ENCODE results near the gene TOGARAM2. TPM values are rescaled to one million over a fixed set of nuclear protein-coding genes. Genes with fewer than 3 reads are reported as not detected.

Gene TOGARAM2
- total RNA-seq, 1 donor from 2014 or later, result 0.23 TPM

GRCh38 chr2:28995765-28996750, 15.0 kb downstream of the TOGARAM2 start:
- Mint-ChIP-seq H3K27me3 (ENCODE audit: unreplicated experiment) (peaks cover 7% of the 10 kb centered on the region), H3K9me3 (ENCODE audit: unreplicated experiment) (no peaks in the 10 kb centered on the region), H3K27ac (ENCODE audit: unreplicated experiment) (no peak overlapping the region), H3K4me3 (ENCODE audit: unreplicated experiment) (no peak overlapping the region), H3K36me3 (ENCODE audit: low read depth, unreplicated experiment) (no peaks in the 10 kb centered on the region), H3K4me1 (ENCODE audit: unreplicated experiment) (no peaks in the 10 kb centered on the region)
- DNase-seq (ENCODE audit: low spot score), result no peak
- TF ChIP-seq CTCF (IDR thresholded peaks at IDR 0.05; ENCODE audit: unreplicated experiment), result no peak

- H3K27ac Mint-ChIP-seq (ENCODE audit: unreplicated experiment), result peak overlapping the region; percentile 0
- H3K4me3 Mint-ChIP-seq (ENCODE audit: unreplicated experiment), result no peak overlapping the region
- no peak for TF ChIP-seq CTCF (IDR thresholded peaks at IDR 0.05; ENCODE audit: unreplicated experiment)
- no peak for DNase-seq (ENCODE audit: low spot score)
- no peaks in the 10 kb centered on the region for H3K36me3 Mint-ChIP-seq (ENCODE audit: low read depth, unreplicated experiment)
- H3K9me3 Mint-ChIP-seq (ENCODE audit: unreplicated experiment), result no peaks in the 10 kb centered on the region
- peaks cover 7% of the 10 kb centered on the region for H3K27me3 Mint-ChIP-seq (ENCODE audit: unreplicated experiment)
- no peaks in the 10 kb centered on the region for H3K4me1 Mint-ChIP-seq (ENCODE audit: unreplicated experiment)
Measured at GRCh38 chr2:28997237-28997846, 16.2 kb downstream of the TOGARAM2 start.

- Mint-ChIP-seq H3K27ac (ENCODE audit: unreplicated experiment) (peak overlapping the region; percentile 0), H3K36me3 (ENCODE audit: low read depth, unreplicated experiment) (no peaks in the 10 kb centered on the region), H3K9me3 (ENCODE audit: unreplicated experiment) (no peaks in the 10 kb centered on the region), H3K4me3 (ENCODE audit: unreplicated experiment) (no peak overlapping the region), H3K4me1 (ENCODE audit: unreplicated experiment) (no peaks in the 10 kb centered on the region), H3K27me3 (ENCODE audit: unreplicated experiment) (peaks cover 7% of the 10 kb centered on the region)
- DNase-seq (ENCODE audit: low spot score), result no peak
- TF ChIP-seq CTCF (IDR thresholded peaks at IDR 0.05; ENCODE audit: unreplicated experiment), result no peak
Measured at GRCh38 chr2:28997847-28998735, 17.0 kb downstream of the TOGARAM2 start.

GRCh38 chr2:29000481-29000880, 19.4 kb downstream of the TOGARAM2 start:
- H3K4me3 Mint-ChIP-seq (ENCODE audit: unreplicated experiment), result no peak overlapping the region
- H3K4me1 Mint-ChIP-seq (ENCODE audit: unreplicated experiment), result no peaks in the 10 kb centered on the region
- no peak for DNase-seq (ENCODE audit: low spot score)
- H3K27me3 Mint-ChIP-seq (ENCODE audit: unreplicated experiment), result peaks cover 4% of the 10 kb centered on the region
- H3K9me3 Mint-ChIP-seq (ENCODE audit: unreplicated experiment), result no peaks in the 10 kb centered on the region
- no peak overlapping the region for H3K27ac Mint-ChIP-seq (ENCODE audit: unreplicated experiment)
- TF ChIP-seq CTCF (IDR thresholded peaks at IDR 0.05; ENCODE audit: unreplicated experiment), result no peak
- H3K36me3 Mint-ChIP-seq (ENCODE audit: low read depth, unreplicated experiment), result no peaks in the 10 kb centered on the region
